AG20443 (cell line): ENCODE data around the gene TXNDC2.

Experiments used
- DNase-seq: peaks from one replicate; pipeline ENCODE4 v3.0.0; 2012; ENCODE audit warnings: low spot score, mixed read lengths

Gene TXNDC2

DNA sequence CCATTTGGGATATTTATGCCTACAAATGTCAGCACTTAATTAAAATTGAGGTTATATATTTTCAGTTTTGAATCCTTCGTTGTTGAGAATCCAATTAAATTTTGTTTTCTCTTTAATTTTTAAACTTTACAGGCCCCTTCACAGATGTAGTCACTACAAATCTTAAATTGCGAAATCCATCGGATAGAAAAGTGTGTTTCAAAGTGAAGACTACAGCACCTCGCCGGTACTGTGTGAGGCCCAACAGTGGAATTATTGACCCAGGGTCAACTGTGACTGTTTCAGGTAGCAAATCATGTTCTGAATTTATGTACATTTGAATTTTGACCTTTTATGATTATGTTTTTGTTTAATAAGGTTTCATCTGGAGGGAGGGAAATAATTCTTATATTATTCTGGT, 45.9 kb downstream of the TXNDC2 start:
- no peak for DNase-seq

DNA sequence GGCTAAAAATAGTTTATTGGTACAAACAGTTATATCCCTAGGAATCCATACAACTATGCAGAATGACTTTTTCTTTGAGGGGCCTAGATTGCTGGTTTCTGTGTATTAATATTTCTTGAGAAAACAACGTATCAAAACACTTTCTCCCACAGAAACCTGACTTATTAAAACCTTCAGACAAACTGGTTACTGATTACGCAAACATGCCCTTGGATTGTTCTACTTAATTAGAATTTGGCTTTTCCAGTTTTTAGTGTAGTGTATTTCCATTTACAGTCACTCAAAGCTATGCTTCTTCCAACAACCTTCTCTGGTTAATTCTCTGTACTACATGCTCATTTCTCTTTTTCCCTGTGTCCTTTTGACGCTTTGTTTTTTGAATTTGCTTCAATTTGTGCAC, 48.1 kb downstream of the TXNDC2 start:
- DNase-seq: no peak

DNA sequence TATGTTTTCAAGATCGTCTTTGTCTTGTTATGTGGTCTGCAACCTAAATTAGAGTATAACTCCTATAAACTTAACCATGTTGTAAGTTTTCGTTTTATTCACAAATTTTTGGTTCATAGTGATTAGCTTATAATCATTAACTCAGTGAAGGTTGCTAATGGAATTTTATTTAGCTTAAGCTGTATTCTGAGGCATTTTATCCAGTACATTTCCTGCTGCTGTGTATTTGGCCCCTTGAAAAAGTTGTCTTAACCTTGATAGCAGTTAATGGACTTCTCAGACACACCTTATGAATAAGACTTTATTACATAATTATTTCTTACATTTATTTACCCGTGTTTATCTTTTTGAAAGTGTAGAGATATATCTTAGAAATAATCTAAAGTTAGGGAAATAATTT, 48.5 kb downstream of the TXNDC2 start:
- DNase-seq: no peak
